CD4-positive, alpha-beta T cell treated with Interleukin-6 at 100 ng/mL for 8 hours (primary cell): Measurements from ENCODE around the gene BABAM2.

Experiments
- DNase-seq: peaks from one replicate; pipeline ENCODE4 v3.0.0-alpha.2; 2020; ENCODE audit warnings: mixed read lengths, low spot score

Gene BABAM2

GRCh38 chr2:27911458-27912210 is 21.1 kb downstream of the BABAM2 start:
- DNase-seq, result no peak

- no peak for DNase-seq
Measured at GRCh38 chr2:27912512-27912911, 22.0 kb downstream of the BABAM2 start.

- DNase-seq, result no peak
Measured at GRCh38 chr2:27914041-27914804, 23.7 kb downstream of the BABAM2 start.

- DNase-seq, result no peak
Measured at GRCh38 chr2:27914805-27915175, 24.3 kb downstream of the BABAM2 start.

GRCh38 chr2:27915191-27915590 is 24.7 kb downstream of the BABAM2 start:
- DNase-seq, result no peak

GRCh38 chr2:27915874-27916273 is 25.3 kb downstream of the BABAM2 start:
- no peak for DNase-seq

GRCh38 chr2:27916293-27916995 is 25.9 kb downstream of the BABAM2 start:
- no peak for DNase-seq

GRCh38 chr2:27920148-27920885 is 29.8 kb downstream of the BABAM2 start:
- peak; percentile 40 for DNase-seq

- no peak for DNase-seq
Measured at GRCh38 chr2:27921424-27921823, 30.9 kb downstream of the BABAM2 start.

- no peak for DNase-seq
Measured at GRCh38 chr2:27921880-27922547, 31.5 kb downstream of the BABAM2 start.

GRCh38 chr2:27922842-27923241 is 32.3 kb downstream of the BABAM2 start:
- DNase-seq, result no peak

GRCh38 chr2:27925766-27926472 is 35.4 kb downstream of the BABAM2 start:
- no peak for DNase-seq

- no peak for DNase-seq
Measured at GRCh38 chr2:27929916-27930486, 39.5 kb downstream of the BABAM2 start.

GRCh38 chr2:27931361-27931950 is 40.9 kb downstream of the BABAM2 start:
- no peak for DNase-seq

GRCh38 chr2:27932396-27932795 is 41.9 kb downstream of the BABAM2 start:
- no peak for DNase-seq

- no peak for DNase-seq
Measured at GRCh38 chr2:27935026-27935425, 44.5 kb downstream of the BABAM2 start.

- DNase-seq, result no peak
Measured at GRCh38 chr2:27940090-27940671, 49.7 kb downstream of the BABAM2 start.

GRCh38 chr2:27940982-27941381 is 50.5 kb downstream of the BABAM2 start:
- no peak for DNase-seq

GRCh38 chr2:27942612-27943547 is 52.4 kb downstream of the BABAM2 start:
- no peak for DNase-seq
